ENCODE data around the gene RBM20. TPM values are rescaled to one million over a fixed set of nuclear protein-coding genes. Genes with fewer than 3 reads are reported as not detected.

The RBM20 gene
- total RNA-seq, 1 experiment from 2014 or later, result 0.17 TPM

- H3K18ac ChIP-seq (ENCODE audit: insufficient read length, low read depth, low read length), result no peak overlapping the region
- H3T11ph ChIP-seq (ENCODE audit: low read length), result no peak overlapping the region
- no peaks in the 10 kb centered on the region for H3K9me3 ChIP-seq (ENCODE audit: control insufficient read depth, low read depth, low read length)
- no peak overlapping the region for H4K5ac ChIP-seq (ENCODE audit: insufficient read length, low read depth, low read length)
- no peaks in the 10 kb centered on the region for H3K79me1 ChIP-seq (ENCODE audit: insufficient read depth, low read depth, low read length, poor library complexity, severe bottlenecking)
- no peaks in the 10 kb centered on the region for H3K79me2 ChIP-seq (ENCODE audit: insufficient read depth, low read length)
- no peak for DNase-seq
- no peak overlapping the region for H3K27ac Mint-ChIP-seq
- H3K14ac ChIP-seq (ENCODE audit: insufficient read depth, low read length), result no peak overlapping the region
- H3K9me3 Mint-ChIP-seq, result no peaks in the 10 kb centered on the region
- H3K27me3 Mint-ChIP-seq (ENCODE audit: low read depth), result peaks cover 3% of the 10 kb centered on the region
- no peak overlapping the region for H2BK120ac ChIP-seq (ENCODE audit: low read depth, low read length, poor library complexity, severe bottlenecking)
- no peak overlapping the region for H3K4me3 Mint-ChIP-seq
- no peaks in the 10 kb centered on the region for H4K20me1 ChIP-seq (ENCODE audit: control insufficient read depth, insufficient read depth, insufficient read length)
- H3K23me2 ChIP-seq (ENCODE audit: insufficient read length, low read depth, low read length, poor library complexity, severe bottlenecking), result no peaks in the 10 kb centered on the region
- H3K9ac ChIP-seq (ENCODE audit: extremely low read depth, insufficient read length, low read length), result no peak overlapping the region
- no peak overlapping the region for H2BK12ac ChIP-seq (ENCODE audit: insufficient read length, low read depth, low read length)
- no peak overlapping the region for H3K56ac ChIP-seq (ENCODE audit: insufficient read length, low read depth, low read length)
- TF ChIP-seq CTCF (conservative IDR thresholded peaks at IDR 0.05), result no peak
- no peak overlapping the region for H4K8ac ChIP-seq (replicated peaks; ENCODE audit: insufficient read length, low read depth, low read length)
- H3K27me3 ChIP-seq (ENCODE audit: insufficient read depth, low read length), result no peaks in the 10 kb centered on the region
- H3K4me1 Mint-ChIP-seq, result peaks cover 22 to 23% of the 10 kb centered on the region in 2 experiments
- no peak overlapping the region for H2BK20ac ChIP-seq (ENCODE audit: low read depth, low read length, poor library complexity, severe bottlenecking)
- no peak overlapping the region for H3K4me2 ChIP-seq (ENCODE audit: insufficient read depth, insufficient read length, low read length)
- no peak overlapping the region for H3K4ac ChIP-seq (ENCODE audit: low read depth, low read length)
- no peak overlapping the region for H2AFZ ChIP-seq (ENCODE audit: low read length)
- no peak overlapping the region for H2BK15ac ChIP-seq (ENCODE audit: low read depth, low read length)
- no peak overlapping the region for H3K23ac ChIP-seq (ENCODE audit: insufficient read length, low read depth, low read length)
- H3K36me3 Mint-ChIP-seq (ENCODE audit: insufficient read depth in 1 of 3, low read depth in 3 of 3), result no peaks in the 10 kb centered on the region
- H3K4me1 ChIP-seq (ENCODE audit: insufficient read depth, low read length), result peaks cover 5% of the 10 kb centered on the region; the same call in 1 of the 2 replicates
- WGBS (ENCODE audit: extremely low coverage, insufficient read length, low lambda C conversion rate), result no CpG with 5 or more reads among the region's 6 CpGs
- H2AK5ac ChIP-seq (ENCODE audit: insufficient read length, low read length), result no peak overlapping the region
- no peak overlapping the region for H2BK5ac ChIP-seq (ENCODE audit: insufficient read length, low read length)
- H4K91ac ChIP-seq (ENCODE audit: insufficient read length, low read depth, low read length), result no peak overlapping the region
- no peak overlapping the region for H3K27ac ChIP-seq (ENCODE audit: insufficient read length, low read depth, low read length)
These were observed 54.7 kb downstream of the RBM20 start for GRCh38 chr10:110698782-110699201.
